SH-SY5Y (cell line): ENCODE measurements around the gene TCL1B.

ENCODE experiments used
- GATA2 ChIP-seq: IDR thresholded peaks from 2 replicates; pipeline ENCODE4 v1.6.1; 2011; ENCODE audit warnings: mild to moderate bottlenecking, low read depth, low read length
- GATA3 ChIP-seq: IDR thresholded peaks from 2 replicates; pipeline ENCODE4 v1.6.1; 2011; ENCODE audit warnings: low read depth, mild to moderate bottlenecking, low read length, moderate library complexity

DNA sequence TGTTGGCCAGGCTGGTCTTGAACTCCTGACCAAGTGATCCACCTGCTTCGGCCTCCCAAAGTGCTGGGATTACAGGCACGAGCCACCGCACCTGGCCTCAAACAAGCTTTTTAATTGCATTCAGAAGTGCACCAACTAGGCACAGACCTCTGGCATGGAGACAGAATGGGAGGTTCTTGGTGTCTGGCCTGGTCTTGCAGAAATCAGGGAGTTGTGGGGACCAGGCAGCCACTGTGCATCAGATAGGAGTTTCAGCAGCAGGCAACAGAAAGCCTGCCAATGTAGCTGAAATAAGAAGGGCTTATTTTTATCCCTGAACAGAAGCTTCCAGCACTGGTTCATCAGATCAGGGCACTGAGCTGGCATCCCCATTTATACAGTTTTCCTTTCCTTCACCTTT lies 22.2 kb upstream of the TCL1B start:
- no peak for TF ChIP-seq GATA2
- TF ChIP-seq GATA3 = no peak
